ENCODE results near the gene TLCD3A. TPM values are rescaled to one million over a fixed set of nuclear protein-coding genes. Genes with fewer than 3 reads are reported as not detected.
"Not testable (repeated sequence)": the region's sequence is repeated elsewhere in the genome, so short reads cannot be mapped to it uniquely, and the experiment has no call there.

Gene TLCD3A
- total and polyA plus RNA-seq, 2 donors (not counting 1 experiment from before 2014, with no cell fraction given): 7.6 to 54.7 TPM

GRCh38 chr17:787641-788221, 55.3 kb downstream of the TLCD3A start:
- H3K9me3 ChIP-seq (ENCODE audit: control insufficient read depth, insufficient read depth, low read depth, low read length): no peaks in the 10 kb centered on the region
- peaks cover 16% of the 10 kb centered on the region for H3K79me2 ChIP-seq (ENCODE audit: control insufficient read depth, insufficient read depth, low read length)
- no peak for TF ChIP-seq EZH2 (IDR thresholded peaks at IDR 0.05; ENCODE audit: low read length, missing control alignments)
- TF ChIP-seq CTCF (conservative IDR thresholded peaks at IDR 0.05 in 1 of 2, IDR thresholded peaks at IDR 0.05 in 1 of 2; ENCODE audit: low read depth in 1 of 2, low read length in 2 of 2): no peak
- no peaks in the 10 kb centered on the region for H3K4me1 ChIP-seq (ENCODE audit: control insufficient read depth, extremely low read depth, insufficient read depth, low read length)
- no peak overlapping the region for H2AFZ ChIP-seq (ENCODE audit: low read length)
- H4K20me1 ChIP-seq (ENCODE audit: control insufficient read depth, extremely low read depth, insufficient read depth, low read length): no peaks in the 10 kb centered on the region
- H3K36me3 ChIP-seq (ENCODE audit: control insufficient read depth, insufficient read depth, low read length): peaks cover 21% of the 10 kb centered on the region
- H3K4me2 ChIP-seq (ENCODE audit: extremely low read depth, insufficient read depth, low read length): no peak overlapping the region
- no peaks in the 10 kb centered on the region for H3K27me3 ChIP-seq (ENCODE audit: control insufficient read depth, insufficient read depth, low read length)
- H3K4me3 ChIP-seq (replicated peaks in 1 of 4; ENCODE audit: control extremely low read depth in 1 of 4, insufficient read depth in 1 of 4, low read depth in 3 of 4, low read length in 4 of 4): no peak overlapping the region
- H3K27ac ChIP-seq (ENCODE audit: insufficient read depth, low read length): no peak overlapping the region
- DNase-seq (ENCODE audit: low read depth in 2 of 2): no peak
- no peak overlapping the region for H3K9ac ChIP-seq (ENCODE audit: insufficient read depth, low read length)

GRCh38 chr17:788551-788950, 56.2 kb downstream of the TLCD3A start:
- Histone ChIP-seq H3K27me3 (ENCODE audit: control insufficient read depth, insufficient read depth, low read length) (no peaks in the 10 kb centered on the region), H3K4me2 (ENCODE audit: extremely low read depth, insufficient read depth, low read length) (no peak overlapping the region), H3K9ac (ENCODE audit: insufficient read depth, low read length) (no peak overlapping the region), H3K79me2 (ENCODE audit: control insufficient read depth, insufficient read depth, low read length) (peaks cover 9% of the 10 kb centered on the region), H3K27ac (ENCODE audit: insufficient read depth, low read length) (no peak overlapping the region), H3K4me1 (ENCODE audit: control insufficient read depth, extremely low read depth, insufficient read depth, low read length) (no peaks in the 10 kb centered on the region), H3K4me3 (replicated peaks in 1 of 4; ENCODE audit: control extremely low read depth in 1 of 4, insufficient read depth in 1 of 4, low read depth in 3 of 4, low read length in 4 of 4) (no peak overlapping the region), H2AFZ (ENCODE audit: low read length) (no peak overlapping the region), H3K36me3 (ENCODE audit: control insufficient read depth, insufficient read depth, low read length) (peaks cover 22% of the 10 kb centered on the region), H3K9me3 (ENCODE audit: control insufficient read depth, insufficient read depth, low read depth, low read length) (no peaks in the 10 kb centered on the region), H4K20me1 (ENCODE audit: control insufficient read depth, extremely low read depth, insufficient read depth, low read length) (no peaks in the 10 kb centered on the region)
- no peak for TF ChIP-seq CTCF (conservative IDR thresholded peaks at IDR 0.05 in 1 of 2, IDR thresholded peaks at IDR 0.05 in 1 of 2; ENCODE audit: low read depth in 1 of 2, low read length in 2 of 2)
- no peak for TF ChIP-seq EZH2 (IDR thresholded peaks at IDR 0.05; ENCODE audit: low read length, missing control alignments)
- DNase-seq (ENCODE audit: low read depth in 2 of 2): no peak

GRCh38 chr17:789160-789840, 56.9 kb downstream of the TLCD3A start:
- Histone ChIP-seq H3K4me2 (ENCODE audit: extremely low read depth, insufficient read depth, low read length) (no peak overlapping the region), H3K27ac (ENCODE audit: insufficient read depth, low read length) (no peak overlapping the region), H3K9me3 (ENCODE audit: control insufficient read depth, insufficient read depth, low read depth, low read length) (no peaks in the 10 kb centered on the region), H3K79me2 (ENCODE audit: control insufficient read depth, insufficient read depth, low read length) (peaks cover 2% of the 10 kb centered on the region), H3K36me3 (ENCODE audit: control insufficient read depth, insufficient read depth, low read length) (peaks cover 22% of the 10 kb centered on the region), H3K4me3 (replicated peaks in 1 of 4; ENCODE audit: control extremely low read depth in 1 of 4, insufficient read depth in 1 of 4, low read depth in 3 of 4, low read length in 4 of 4) (no peak overlapping the region), H3K9ac (ENCODE audit: insufficient read depth, low read length) (no peak overlapping the region), H3K27me3 (ENCODE audit: control insufficient read depth, insufficient read depth, low read length) (no peaks in the 10 kb centered on the region), H4K20me1 (ENCODE audit: control insufficient read depth, extremely low read depth, insufficient read depth, low read length) (no peaks in the 10 kb centered on the region), H3K4me1 (ENCODE audit: control insufficient read depth, extremely low read depth, insufficient read depth, low read length) (no peaks in the 10 kb centered on the region), H2AFZ (ENCODE audit: low read length) (no peak overlapping the region)
- TF ChIP-seq EZH2 (IDR thresholded peaks at IDR 0.05; ENCODE audit: low read length, missing control alignments) (no peak), CTCF (conservative IDR thresholded peaks at IDR 0.05 in 1 of 2, IDR thresholded peaks at IDR 0.05 in 1 of 2; ENCODE audit: low read depth in 1 of 2, low read length in 2 of 2) (no peak)
- DNase-seq (ENCODE audit: low read depth in 2 of 2): peak in 1 of 2 donors; percentile 24

GRCh38 chr17:789931-790873, 57.8 kb downstream of the TLCD3A start:
- not testable (repeated sequence) for H2AFZ ChIP-seq (ENCODE audit: low read length); H3K4me1 ChIP-seq (ENCODE audit: control insufficient read depth, extremely low read depth, insufficient read depth, low read length); H4K20me1 ChIP-seq (ENCODE audit: control insufficient read depth, extremely low read depth, insufficient read depth, low read length); H3K27me3 ChIP-seq (ENCODE audit: control insufficient read depth, insufficient read depth, low read length); H3K4me2 ChIP-seq (ENCODE audit: extremely low read depth, insufficient read depth, low read length); H3K9me3 ChIP-seq (ENCODE audit: control insufficient read depth, insufficient read depth, low read depth, low read length); H3K9ac ChIP-seq (ENCODE audit: insufficient read depth, low read length); H3K27ac ChIP-seq (ENCODE audit: insufficient read depth, low read length); H3K79me2 ChIP-seq (ENCODE audit: control insufficient read depth, insufficient read depth, low read length); H3K4me3 ChIP-seq (replicated peaks in 1 of 4; ENCODE audit: control extremely low read depth in 1 of 4, insufficient read depth in 1 of 4, low read depth in 3 of 4, low read length in 4 of 4)
- peaks cover 22% of the 10 kb centered on the region for H3K36me3 ChIP-seq (ENCODE audit: control insufficient read depth, insufficient read depth, low read length)
- DNase-seq (ENCODE audit: low read depth in 2 of 2): peak in 1 of 2 donors; percentile 33

Data from fibroblast of lung (primary cell).